K562 (cell line): ENCODE results near the gene FAM222A.

Experiments used
- BHLHE40 ChIP-seq: IDR thresholded peaks from 2 replicates; pipeline ENCODE4 v1.6.1; 2011; ENCODE audit warnings: low read length, improper control_type of control experiment
- HNRNPUL1 ChIP-seq: fragments of 200-400 bp; formaldehyde crosslinking; IDR thresholded peaks from 2 replicates; pipeline ENCODE4 v1.6.1; 2017; ENCODE audit warnings: low read length
- MAZ ChIP-seq, 2 experiments: fragments of 450-650 bp in 1 of 2; sonication (generic) in 1 of 2; formaldehyde crosslinking; IDR thresholded peaks in 1 of 2; conservative IDR thresholded peaks in 1 of 2; 2 replicates each; pipeline versions ENCODE4 v1.4.0 to v1.5.0; 2020; ENCODE audit warnings: mild to moderate bottlenecking in 1 of 2, missing genetic modification reagents in 1 of 2
- POLR2A ChIP-seq: fragments of 450-650 bp; conservative IDR thresholded peaks from 2 replicates; pipeline ENCODE4 v1.6.1; 2016
- RCOR1 ChIP-seq, 2 experiments: IDR thresholded peaks; 2 replicates each; pipeline ENCODE4 v1.6.1; 2012; ENCODE audit warnings: low read depth in 2 of 2, low read length in 2 of 2, borderline replicate concordance in 1 of 2, improper control_type of control experiment in 1 of 2
- SP1 ChIP-seq: sonication (generic); formaldehyde crosslinking; IDR thresholded peaks from 2 replicates; pipeline ENCODE4 v1.8.1; 2022; ENCODE audit warnings: mild to moderate bottlenecking, missing genetic modification reagents
- SP2 ChIP-seq: IDR thresholded peaks from 2 replicates; pipeline ENCODE4 v1.6.1; 2011; ENCODE audit warnings: mild to moderate bottlenecking, low read depth, low read length, moderate library complexity; ENCODE audit not compliant: poor library complexity, severe bottlenecking; ENCODE audit errors: extremely low read depth
- TAF1 ChIP-seq: IDR thresholded peaks from 2 replicates; pipeline ENCODE4 v1.6.1; 2011; ENCODE audit warnings: mild to moderate bottlenecking, low read length, moderate library complexity; ENCODE audit not compliant: insufficient read depth, control insufficient read depth, severe bottlenecking; ENCODE audit errors: extremely low read depth
- XRCC4 ChIP-seq: IDR thresholded peaks from one replicate; pipeline ENCODE4 v1.6.1; 2011; ENCODE audit not compliant: insufficient read depth, insufficient read length; ENCODE audit errors: extremely low read depth
- XRCC5 ChIP-seq: fragments of 200-400 bp; formaldehyde crosslinking; IDR thresholded peaks from 2 replicates; pipeline ENCODE4 v1.6.1; 2017; ENCODE audit warnings: low read depth, mild to moderate bottlenecking, low read length
- ZBTB17 ChIP-seq: fragments of 450-650 bp; formaldehyde crosslinking; IDR thresholded peaks from 2 replicates; pipeline ENCODE4 v1.4.0; 2020; ENCODE audit warnings: mild to moderate bottlenecking
- ZNF146 ChIP-seq: IDR thresholded peaks from one replicate; pipeline ENCODE4 v1.6.1; 2018; ENCODE audit warnings: missing compliant biosample characterization; ENCODE audit not compliant: unreplicated experiment
- TF ChIP-seq, protein P1 (sequence below), 2 experiments: fragments of 450-650 bp in 1 of 2; sonication (generic) in 1 of 2; formaldehyde crosslinking in 1 of 2; IDR thresholded peaks in 1 of 2; conservative IDR thresholded peaks in 1 of 2; 2 replicates each; pipeline versions ENCODE4 v1.6.1 to v1.8.1; 2016 to 2023; ENCODE audit warnings: mild to moderate bottlenecking in 2 of 2, moderate library complexity in 2 of 2, inconsistent platforms in 1 of 2, missing genetic modification reagents in 1 of 2
- TF ChIP-seq, protein P2 (sequence below), 3 experiments: IDR thresholded peaks in 2 of 3; conservative IDR thresholded peaks in 1 of 3; 2 replicates each; pipeline ENCODE4 v1.5.1; 2011 to 2012; ENCODE audit warnings: low read length in 3 of 3, mild to moderate bottlenecking in 3 of 3, control low read depth in 2 of 3, improper control_type of control experiment in 1 of 3, inconsistent platforms in 1 of 3, low read depth in 1 of 3, mixed read lengths in 1 of 3, moderate library complexity in 1 of 3; ENCODE audit not compliant: insufficient read depth in 2 of 3

DNA sequence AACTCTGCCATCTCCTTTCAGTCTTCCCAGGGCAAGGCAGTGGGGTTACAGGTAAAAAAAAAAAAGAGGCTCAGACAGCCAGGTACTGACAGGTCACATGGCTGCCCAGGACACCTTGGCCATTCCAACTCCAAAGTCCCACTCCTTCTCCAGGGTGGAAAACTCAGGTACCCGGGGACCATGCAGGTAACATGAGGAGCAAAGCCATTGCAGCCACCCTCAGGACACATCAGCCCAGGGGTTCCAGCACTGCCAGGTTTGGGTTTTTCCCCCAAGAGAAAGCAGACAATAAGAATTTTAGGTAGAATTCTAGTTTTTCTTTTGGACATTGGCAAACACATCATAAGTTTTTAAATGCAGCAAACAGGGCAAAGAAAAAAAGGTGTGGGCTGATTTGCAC lies 15.3 kb downstream of the FAM222A start:
- TF ChIP-seq MAZ (CRISPR knock-in tag; conservative IDR thresholded peaks at IDR 0.05 in 1 of 2, IDR thresholded peaks at IDR 0.05 in 1 of 2) (no peak), SP2 (no peak), HNRNPUL1 (no peak), BHLHE40 (no peak), RCOR1 (IDR thresholded peaks at IDR 0.05; ENCODE audit: borderline replicate concordance in 1 of 2, low read depth in 2 of 2, low read length in 2 of 2) (no peak), XRCC4 (no peak), POLR2A (no peak), XRCC5 (no peak), SP1 (CRISPR knock-in tag) (no peak), ZNF146 (CRISPR knock-in tag) (no peak), ZBTB17 (CRISPR knock-in tag) (no peak), TAF1 (no peak)
- TF ChIP-seq, protein P1, sequence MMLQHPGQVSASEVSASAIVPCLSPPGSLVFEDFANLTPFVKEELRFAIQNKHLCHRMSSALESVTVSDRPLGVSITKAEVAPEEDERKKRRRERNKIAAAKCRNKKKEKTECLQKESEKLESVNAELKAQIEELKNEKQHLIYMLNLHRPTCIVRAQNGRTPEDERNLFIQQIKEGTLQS (IDR thresholded peaks at IDR 0.05) = no peak
- TF ChIP-seq, protein P1 (CRISPR knock-in tag; conservative IDR thresholded peaks at IDR 0.05) = no peak
- TF ChIP-seq, protein P2, sequence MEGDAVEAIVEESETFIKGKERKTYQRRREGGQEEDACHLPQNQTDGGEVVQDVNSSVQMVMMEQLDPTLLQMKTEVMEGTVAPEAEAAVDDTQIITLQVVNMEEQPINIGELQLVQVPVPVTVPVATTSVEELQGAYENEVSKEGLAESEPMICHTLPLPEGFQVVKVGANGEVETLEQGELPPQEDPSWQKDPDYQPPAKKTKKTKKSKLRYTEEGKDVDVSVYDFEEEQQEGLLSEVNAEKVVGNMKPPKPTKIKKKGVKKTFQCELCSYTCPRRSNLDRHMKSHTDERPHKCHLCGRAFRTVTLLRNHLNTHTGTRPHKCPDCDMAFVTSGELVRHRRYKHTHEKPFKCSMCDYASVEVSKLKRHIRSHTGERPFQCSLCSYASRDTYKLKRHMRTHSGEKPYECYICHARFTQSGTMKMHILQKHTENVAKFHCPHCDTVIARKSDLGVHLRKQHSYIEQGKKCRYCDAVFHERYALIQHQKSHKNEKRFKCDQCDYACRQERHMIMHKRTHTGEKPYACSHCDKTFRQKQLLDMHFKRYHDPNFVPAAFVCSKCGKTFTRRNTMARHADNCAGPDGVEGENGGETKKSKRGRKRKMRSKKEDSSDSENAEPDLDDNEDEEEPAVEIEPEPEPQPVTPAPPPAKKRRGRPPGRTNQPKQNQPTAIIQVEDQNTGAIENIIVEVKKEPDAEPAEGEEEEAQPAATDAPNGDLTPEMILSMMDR (IDR thresholded peaks at IDR 0.05 in 2 of 3, conservative IDR thresholded peaks at IDR 0.05 in 1 of 3; ENCODE audit: insufficient read depth in 2 of 3, low read depth in 1 of 3, low read length in 3 of 3) = no peak
